ENCODE results near the gene TMEM169.
A peak's percentile ranks its signal among the peaks of the same experiment; 100 is the strongest.

The TMEM169 gene

GRCh38 chr2:216109962-216110614, 28.4 kb downstream of the TMEM169 start:
- Histone ChIP-seq H3K4me3 (ENCODE audit: control insufficient read depth in 1 of 7, extremely low read depth in 1 of 7, insufficient read depth in 4 of 7, low read depth in 2 of 7, low read length in 6 of 7) (peak overlapping the region in 6 of 7 experiments; percentile 93 to 100 (median 97)), H3K9me3 (ENCODE audit: control extremely low read depth in 1 of 5, control insufficient read depth in 4 of 5, insufficient read depth in 2 of 5, low read depth in 1 of 5, low read length in 4 of 5) (no peaks in the 10 kb centered on the region), H3K36me3 (ENCODE audit: control insufficient read depth in 4 of 4, insufficient read depth in 4 of 4, low read length in 3 of 4) (peaks cover 8 to 44% (median 24%) of the 10 kb centered on the region in 4 experiments), H3K27ac (ENCODE audit: insufficient read depth in 1 of 2, low read depth in 1 of 2, low read length in 2 of 2, poor library complexity in 1 of 2, severe bottlenecking in 2 of 2) (peak overlapping the region; percentile 94 to 98), H3K4me1 (ENCODE audit: control extremely low read depth in 1 of 4, control insufficient read depth in 4 of 4, insufficient read depth in 4 of 4, low read length in 3 of 4) (peaks cover 14 to 32% (median 23%) of the 10 kb centered on the region in 4 experiments), H3K27me3 (replicated peaks in 2 of 5; ENCODE audit: control insufficient read depth in 4 of 5, insufficient read depth in 5 of 5, low read length in 4 of 5) (no peaks in the 10 kb centered on the region)
- WGBS (ENCODE audit: insufficient coverage) = 5% methylated on average over 6 of the region's 10 CpGs
- ChIA-PET POLR2A (no interaction called here), CTCF (interaction anchor here (0.6 to 2.1 kb wide), 12 partner anchors 10 to 553 kb away, joined by 3 to 6 read pairs (median 4); no protein-coding TSS in a partner anchor)
- peak; percentile 51 to 68 (median 64) for DNase-seq

DNA sequence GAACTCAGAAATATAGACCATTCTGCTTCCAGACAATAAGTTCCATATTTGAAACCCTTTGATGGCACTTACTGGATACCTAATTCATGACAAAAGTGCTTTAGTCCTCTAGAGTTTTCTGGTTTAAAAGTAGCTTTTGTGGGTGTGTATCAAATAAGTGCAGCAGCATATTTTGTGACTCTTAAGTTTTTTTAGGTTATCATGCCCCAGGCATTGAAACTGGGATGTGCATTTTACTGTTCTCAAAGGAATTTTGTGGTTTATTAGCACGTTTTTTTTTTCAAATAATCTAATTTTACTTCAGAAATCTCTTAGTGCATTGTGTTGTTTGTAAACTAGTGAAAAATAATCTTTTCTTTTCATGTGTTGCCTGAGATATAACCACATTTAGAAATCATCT, 28.9 kb downstream of the TMEM169 start:
- H3K27ac ChIP-seq (ENCODE audit: insufficient read depth in 1 of 2, low read depth in 1 of 2, low read length in 2 of 2, poor library complexity in 1 of 2, severe bottlenecking in 2 of 2) = peak overlapping the region; percentile 17 to 98
- H3K9me3 ChIP-seq (ENCODE audit: control extremely low read depth in 1 of 5, control insufficient read depth in 4 of 5, insufficient read depth in 2 of 5, low read depth in 1 of 5, low read length in 4 of 5) = no peaks in the 10 kb centered on the region
- H3K4me1 ChIP-seq (ENCODE audit: control extremely low read depth in 1 of 4, control insufficient read depth in 4 of 4, insufficient read depth in 4 of 4, low read length in 3 of 4) = peaks cover 14 to 37% (median 26%) of the 10 kb centered on the region in 4 experiments
- no peak for DNase-seq
- no CpG with 5 or more reads among the region's 1 CpG for WGBS (ENCODE audit: insufficient coverage)
- POLR2A ChIA-PET = no interaction called here
- CTCF ChIA-PET = interaction anchor here (0.6 to 2.1 kb wide), 12 partner anchors 8 to 553 kb away, joined by 3 to 6 read pairs (median 3); no protein-coding TSS in a partner anchor
- H3K36me3 ChIP-seq (ENCODE audit: control insufficient read depth in 4 of 4, insufficient read depth in 4 of 4, low read length in 3 of 4) = peaks cover 8 to 49% (median 24%) of the 10 kb centered on the region in 4 experiments
- H3K27me3 ChIP-seq (replicated peaks in 2 of 5; ENCODE audit: control insufficient read depth in 4 of 5, insufficient read depth in 5 of 5, low read length in 4 of 5) = no peaks in the 10 kb centered on the region
- H3K4me3 ChIP-seq (ENCODE audit: control insufficient read depth in 1 of 7, extremely low read depth in 1 of 7, insufficient read depth in 4 of 7, low read depth in 2 of 7, low read length in 6 of 7) = peak overlapping the region in 6 of 7 experiments; percentile 93 to 100 (median 97)

- Histone ChIP-seq H3K9me3 (ENCODE audit: control extremely low read depth in 1 of 5, control insufficient read depth in 4 of 5, insufficient read depth in 2 of 5, low read depth in 1 of 5, low read length in 4 of 5) (no peaks in the 10 kb centered on the region), H3K27ac (ENCODE audit: insufficient read depth in 1 of 2, low read depth in 1 of 2, low read length in 2 of 2, poor library complexity in 1 of 2, severe bottlenecking in 2 of 2) (peak overlapping the region in 1 of 2 experiments; percentile 98), H3K4me3 (ENCODE audit: control insufficient read depth in 1 of 7, extremely low read depth in 1 of 7, insufficient read depth in 4 of 7, low read depth in 2 of 7, low read length in 6 of 7) (no peak overlapping the region), H3K27me3 (replicated peaks in 2 of 5; ENCODE audit: control insufficient read depth in 4 of 5, insufficient read depth in 5 of 5, low read length in 4 of 5) (no peaks in the 10 kb centered on the region), H3K4me1 (ENCODE audit: control extremely low read depth in 1 of 4, control insufficient read depth in 4 of 4, insufficient read depth in 4 of 4, low read length in 3 of 4) (peaks cover 14 to 41% (median 28%) of the 10 kb centered on the region in 4 experiments), H3K36me3 (ENCODE audit: control insufficient read depth in 4 of 4, insufficient read depth in 4 of 4, low read length in 3 of 4) (peaks cover 8 to 53% (median 24%) of the 10 kb centered on the region in 4 experiments)
- WGBS (ENCODE audit: insufficient coverage) = 97% methylated on average over 4 of the region's 7 CpGs
- ChIA-PET CTCF (interaction anchor here (1.1 to 2.1 kb wide), 5 partner anchors 8 to 406 kb away, joined by 3 to 6 read pairs (median 4); no protein-coding TSS in a partner anchor), POLR2A (no interaction called here)
- DNase-seq = no peak
Measured at GRCh38 chr2:216111122-216111521, 29.4 kb downstream of the TMEM169 start.

DNA sequence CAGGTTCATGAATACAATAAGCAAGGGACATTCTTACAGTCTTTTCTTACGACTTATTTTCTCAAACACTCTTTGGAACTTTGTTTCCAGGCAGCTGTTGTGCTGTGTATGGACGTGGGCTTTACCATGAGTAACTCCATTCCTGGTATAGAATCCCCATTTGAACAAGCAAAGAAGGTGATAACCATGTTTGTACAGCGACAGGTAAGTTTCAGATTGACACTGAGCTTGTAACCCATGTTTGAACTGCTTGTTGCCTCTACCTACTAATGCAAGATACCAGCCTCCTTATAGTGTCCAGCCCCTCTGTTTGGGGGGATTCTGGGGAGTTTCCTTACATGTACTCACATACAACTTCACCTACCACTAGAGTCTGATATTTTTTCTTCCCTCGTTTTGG, 31.2 kb downstream of the TMEM169 start:
- ChIA-PET POLR2A (no interaction called here), CTCF (interaction anchor here (1.2 kb wide), 1 partner anchor 555 kb away, joined by 3 read pairs; no protein-coding TSS in a partner anchor)
- Histone ChIP-seq H3K27ac (ENCODE audit: insufficient read depth in 1 of 2, low read depth in 1 of 2, low read length in 2 of 2, poor library complexity in 1 of 2, severe bottlenecking in 2 of 2) (peak overlapping the region; percentile 10 to 11), H3K4me3 (ENCODE audit: control insufficient read depth in 1 of 7, extremely low read depth in 1 of 7, insufficient read depth in 4 of 7, low read depth in 2 of 7, low read length in 6 of 7) (no peak overlapping the region), H3K27me3 (replicated peaks in 2 of 5; ENCODE audit: control insufficient read depth in 4 of 5, insufficient read depth in 5 of 5, low read length in 4 of 5) (no peaks in the 10 kb centered on the region), H3K36me3 (ENCODE audit: control insufficient read depth in 4 of 4, insufficient read depth in 4 of 4, low read length in 3 of 4) (peaks cover 14 to 71% (median 38%) of the 10 kb centered on the region in 4 experiments), H3K4me1 (ENCODE audit: control extremely low read depth in 1 of 4, control insufficient read depth in 4 of 4, insufficient read depth in 4 of 4, low read length in 3 of 4) (peaks cover 14 to 59% (median 33%) of the 10 kb centered on the region in 4 experiments), H3K9me3 (ENCODE audit: control extremely low read depth in 1 of 5, control insufficient read depth in 4 of 5, insufficient read depth in 2 of 5, low read depth in 1 of 5, low read length in 4 of 5) (no peaks in the 10 kb centered on the region)
- 94% methylated on average over 3 of the region's 4 CpGs for WGBS (ENCODE audit: insufficient coverage)
- DNase-seq = no peak

- ChIA-PET POLR2A (no interaction called here), CTCF (interaction anchor here (1.7 kb wide), 1 partner anchor 27 kb away, joined by 5 read pairs; no protein-coding TSS in a partner anchor)
- no peak overlapping the region for H3K4me3 ChIP-seq (ENCODE audit: control insufficient read depth in 1 of 7, extremely low read depth in 1 of 7, insufficient read depth in 4 of 7, low read depth in 2 of 7, low read length in 6 of 7)
- peaks cover 11 to 57% (median 30%) of the 10 kb centered on the region in 4 experiments for H3K4me1 ChIP-seq (ENCODE audit: control extremely low read depth in 1 of 4, control insufficient read depth in 4 of 4, insufficient read depth in 4 of 4, low read length in 3 of 4)
- WGBS (ENCODE audit: insufficient coverage) = 91% methylated on average over 3 of the region's 3 CpGs
- H3K27ac ChIP-seq (ENCODE audit: insufficient read depth in 1 of 2, low read depth in 1 of 2, low read length in 2 of 2, poor library complexity in 1 of 2, severe bottlenecking in 2 of 2) = peak overlapping the region in 1 of 2 experiments; percentile 11
- H3K36me3 ChIP-seq (ENCODE audit: control insufficient read depth in 4 of 4, insufficient read depth in 4 of 4, low read length in 3 of 4) = peaks cover 18 to 76% (median 43%) of the 10 kb centered on the region in 4 experiments
- H3K9me3 ChIP-seq (ENCODE audit: control extremely low read depth in 1 of 5, control insufficient read depth in 4 of 5, insufficient read depth in 2 of 5, low read depth in 1 of 5, low read length in 4 of 5) = no peaks in the 10 kb centered on the region
- no peaks in the 10 kb centered on the region for H3K27me3 ChIP-seq (replicated peaks in 2 of 5; ENCODE audit: control insufficient read depth in 4 of 5, insufficient read depth in 5 of 5, low read length in 4 of 5)
- no peak for DNase-seq
Measured at GRCh38 chr2:216113572-216113971, 31.9 kb downstream of the TMEM169 start.

- H3K9me3 ChIP-seq (ENCODE audit: control extremely low read depth in 1 of 5, control insufficient read depth in 4 of 5, insufficient read depth in 2 of 5, low read depth in 1 of 5, low read length in 4 of 5) = no peaks in the 10 kb centered on the region
- CTCF ChIA-PET = interaction anchor here (0.9 to 1.7 kb wide), 3 partner anchors 12 to 162 kb away, joined by 3 to 7 read pairs (median 5); no protein-coding TSS in a partner anchor
- no peak overlapping the region for H3K4me3 ChIP-seq (ENCODE audit: control insufficient read depth in 1 of 7, extremely low read depth in 1 of 7, insufficient read depth in 4 of 7, low read depth in 2 of 7, low read length in 6 of 7)
- POLR2A ChIA-PET = no interaction called here
- H3K27me3 ChIP-seq (replicated peaks in 2 of 5; ENCODE audit: control insufficient read depth in 4 of 5, insufficient read depth in 5 of 5, low read length in 4 of 5) = no peaks in the 10 kb centered on the region
- H3K36me3 ChIP-seq (ENCODE audit: control insufficient read depth in 4 of 4, insufficient read depth in 4 of 4, low read length in 3 of 4) = peaks cover 19 to 83% (median 48%) of the 10 kb centered on the region in 4 experiments
- DNase-seq = peak in 1 of 3 donors; percentile 4
- WGBS (ENCODE audit: insufficient coverage) = 64% methylated on average over 3 of the region's 4 CpGs
- peaks cover 11 to 56% (median 27%) of the 10 kb centered on the region in 4 experiments for H3K4me1 ChIP-seq (ENCODE audit: control extremely low read depth in 1 of 4, control insufficient read depth in 4 of 4, insufficient read depth in 4 of 4, low read length in 3 of 4)
- H3K27ac ChIP-seq (ENCODE audit: insufficient read depth in 1 of 2, low read depth in 1 of 2, low read length in 2 of 2, poor library complexity in 1 of 2, severe bottlenecking in 2 of 2) = no peak overlapping the region
Measured at GRCh38 chr2:216114382-216114713, 32.6 kb downstream of the TMEM169 start.
